DND-41 (cell line): ENCODE measurements around the gene SWSAP1.

Experiments used
- CTCF ChIP-seq: IDR thresholded peaks from 2 replicates; pipeline ENCODE4 v1.5.1; 2012; ENCODE audit warnings: borderline replicate concordance, low read length, moderate library complexity, mild to moderate bottlenecking; ENCODE audit not compliant: poor library complexity, severe bottlenecking; ENCODE audit errors: extremely low read depth
- EZH2 ChIP-seq: IDR thresholded peaks from 3 replicates; pipeline ENCODE4 v1.6.1; 2012; ENCODE audit warnings: borderline replicate concordance, low read depth, mild to moderate bottlenecking, moderate library complexity, low read length, inconsistent platforms; ENCODE audit not compliant: severe bottlenecking

- TF ChIP-seq CTCF: no peak
- TF ChIP-seq EZH2: no peak
These were observed 19.0 kb upstream of the SWSAP1 start, which contains the start of gene PLPPR2 for GRCh38 chr19:11355160-11356073.
